Peyer's patch (tissue), 4 donors: Measurements from ENCODE around the gene ZNF460. TPM values are rescaled to one million over a fixed set of nuclear protein-coding genes. Genes with fewer than 3 reads are reported as not detected.
A peak's percentile ranks its signal among the peaks of the same experiment; 100 is the strongest.

Source experiments
- DNase-seq, 3 donors: peaks; one replicate each; pipeline ENCODE4 v3.0.0-alpha.2; 2017 to 2019
- H3K27ac ChIP-seq, 4 donors: fragments of 200-600 bp; sonication (generic); one replicate each; pipeline ENCODE4 v1.5.1; 2016 to 2019
- H3K27me3 ChIP-seq, 2 donors: fragments of 200-600 bp; sonication (generic); one replicate each; pipeline ENCODE4 v1.5.1; 2019
- H3K36me3 ChIP-seq, 3 donors: fragments of 200-600 bp; sonication (generic); one replicate each; pipeline ENCODE4 v1.5.1; 2016 to 2019
- H3K4me1 ChIP-seq, 4 donors: fragments of 200-600 bp; sonication (generic); one replicate each; pipeline ENCODE4 v1.5.1; 2016 to 2019
- H3K4me3 ChIP-seq, 4 donors: fragments of 200-600 bp; sonication (generic); 1 replicate in 3 of 4; 2 replicates in 1 of 4; pipeline ENCODE4 v1.5.1; 2016 to 2019; ENCODE audit warnings: mild to moderate bottlenecking in 1 of 4
- H3K9me3 ChIP-seq, 4 donors: fragments of 200-600 bp; sonication (generic); one replicate each; pipeline ENCODE4 v1.5.1; 2016 to 2019; ENCODE audit warnings: mild to moderate bottlenecking in 1 of 4
- CTCF ChIP-seq, 6 experiments: fragments of 450-650 bp in 4 of 6; fragments of 200-600 bp in 2 of 6; sonication (generic) in 1 of 6; IDR thresholded peaks; one replicate each; pipeline ENCODE4 v1.5.1; 2017 to 2019; ENCODE audit warnings: antibody characterized with exemption in 6 of 6, mild to moderate bottlenecking in 3 of 6, moderate library complexity in 1 of 6
- POLR2A ChIP-seq, 2 donors: fragments of 450-650 bp; IDR thresholded peaks; one replicate each; pipeline ENCODE4 v1.5.1; 2017; ENCODE audit warnings: antibody characterized with exemption in 2 of 2, mild to moderate bottlenecking in 2 of 2, moderate library complexity in 2 of 2
- total RNA-seq, 4 donors: library from RNA; depleted of rRNA; stranded (reverse); fragments of >200 nt; gene quantifications; one replicate each; pipeline ENCODE4 v1.1.0, GENCODE V29; 2016

ZNF460 gene
- total RNA-seq, 4 donors from 2014 or later, result 33.6 to 86.6 (median 54.2) TPM

- DNase-seq, result peak in 1 of 3 donors; percentile 21
- H3K4me3 ChIP-seq, result peak overlapping the region; percentile 76 to 90 (median 86)
- no peaks in the 10 kb centered on the region for H3K27me3 ChIP-seq
These were observed 696 bp downstream of the ZNF460 start for GRCh38 chr19:57280962-57281400.

GRCh38 chr19:57282011-57282643 lies 1.8 kb downstream of the ZNF460 start:
- Histone ChIP-seq H3K27ac (no peak overlapping the region), H3K9me3 (no peaks in the 10 kb centered on the region), H3K36me3 (peaks cover 0 to 36% (median 5%) of the 10 kb centered on the region in 3 donors), H3K4me1 (peaks cover 0 to 27% (median 10%) of the 10 kb centered on the region in 4 donors), H3K27me3 (no peaks in the 10 kb centered on the region), H3K4me3 (peak overlapping the region in 1 of 4 donors; percentile 90)
- no peak for DNase-seq
- no peak for TF ChIP-seq CTCF (IDR thresholded peaks at IDR 0.05)
- no peak for TF ChIP-seq POLR2A (IDR thresholded peaks at IDR 0.05)

More at GRCh38 chr19:57280962-57281400, 696 bp downstream of the ZNF460 start:
- Histone ChIP-seq H3K4me1 (peaks cover 0 to 27% (median 10%) of the 10 kb centered on the region in 4 donors), H3K27ac (peak overlapping the region; percentile 95 to 100 (median 98)), H3K36me3 (peaks cover 0 to 25% (median 5%) of the 10 kb centered on the region in 3 donors), H3K9me3 (no peaks in the 10 kb centered on the region)
- no peak for TF ChIP-seq POLR2A (IDR thresholded peaks at IDR 0.05)
- no peak for TF ChIP-seq CTCF (IDR thresholded peaks at IDR 0.05)

GRCh38 chr19:57288373-57288772 lies 8.1 kb downstream of the ZNF460 start:
- Histone ChIP-seq H3K36me3 (peaks cover 0 to 99% (median 32%) of the 10 kb centered on the region in 3 donors), H3K27ac (no peak overlapping the region), H3K9me3 (peaks cover 0 to 33% (median 4%) of the 10 kb centered on the region in 4 donors), H3K4me3 (no peak overlapping the region), H3K4me1 (peaks cover 0 to 3% (median 0%) of the 10 kb centered on the region in 4 donors), H3K27me3 (no peaks in the 10 kb centered on the region)
- no peak for TF ChIP-seq CTCF (IDR thresholded peaks at IDR 0.05)
- TF ChIP-seq POLR2A (IDR thresholded peaks at IDR 0.05), result no peak
- no peak for DNase-seq

- H3K27me3 ChIP-seq, result no peaks in the 10 kb centered on the region
- no peak overlapping the region for H3K27ac ChIP-seq
- peaks cover 0 to 98% (median 30%) of the 10 kb centered on the region in 3 donors for H3K36me3 ChIP-seq
- peaks cover 0 to 42% (median 4%) of the 10 kb centered on the region in 4 donors for H3K9me3 ChIP-seq
- no peak for TF ChIP-seq CTCF (IDR thresholded peaks at IDR 0.05)
- no peak for TF ChIP-seq POLR2A (IDR thresholded peaks at IDR 0.05)
- no peaks in the 10 kb centered on the region for H3K4me1 ChIP-seq
- no peak for DNase-seq
- H3K4me3 ChIP-seq, result no peak overlapping the region
These were observed 10.7 kb downstream of the ZNF460 start for GRCh38 chr19:57290970-57291369.

- no peak overlapping the region for H3K4me3 ChIP-seq
- peaks cover 0 to 45% (median 4%) of the 10 kb centered on the region in 4 donors for H3K9me3 ChIP-seq
- H3K27me3 ChIP-seq, result no peaks in the 10 kb centered on the region
- H3K36me3 ChIP-seq, result peaks cover 0 to 87% (median 30%) of the 10 kb centered on the region in 3 donors
- no peaks in the 10 kb centered on the region for H3K4me1 ChIP-seq
- DNase-seq, result no peak
- TF ChIP-seq POLR2A (IDR thresholded peaks at IDR 0.05) (no peak), CTCF (IDR thresholded peaks at IDR 0.05) (no peak)
- H3K27ac ChIP-seq, result no peak overlapping the region
These were observed 12.3 kb downstream of the ZNF460 start for GRCh38 chr19:57292547-57292946.
